HG02759 (cell line): ENCODE measurements around the gene ZMYND11.
"Not testable (repeated sequence)": the region's sequence is repeated elsewhere in the genome, so short reads cannot be mapped to it uniquely, and the experiment has no call there.

Experiments
- ATAC-seq: cut with Tn5 transposase; IDR thresholded peaks from one replicate; pipeline ENCODE4 v1.9.1; 2021; ENCODE audit warnings: mild to moderate bottlenecking, moderate library complexity; ENCODE audit not compliant: unreplicated experiment

The ZMYND11 gene

GRCh38 chr10:132946-133898 lies 2.0 kb upstream of the ZMYND11 start:
- ATAC-seq: no peak

- peak; percentile 52 for ATAC-seq
Measured at GRCh38 chr10:134247-135131, 766 bp upstream of the ZMYND11 start.

GRCh38 chr10:135601-136464 lies 578 bp downstream of the ZMYND11 start:
- peak; percentile 32 for ATAC-seq

GRCh38 chr10:136465-136762 lies 1.2 kb downstream of the ZMYND11 start:
- no peak for ATAC-seq

- ATAC-seq: peak; percentile 16
Measured at GRCh38 chr10:137031-137430, 1.8 kb downstream of the ZMYND11 start.

- ATAC-seq: no peak
Measured at GRCh38 chr10:137606-138005, 2.4 kb downstream of the ZMYND11 start.

- no peak for ATAC-seq
Measured at GRCh38 chr10:142371-142770, 7.1 kb downstream of the ZMYND11 start.

GRCh38 chr10:152915-153314 lies 17.7 kb downstream of the ZMYND11 start:
- no peak for ATAC-seq

- no peak for ATAC-seq
Measured at GRCh38 chr10:154348-154747, 19.1 kb downstream of the ZMYND11 start.

GRCh38 chr10:167383-167782 lies 32.1 kb downstream of the ZMYND11 start:
- no peak for ATAC-seq

- no peak for ATAC-seq
Measured at GRCh38 chr10:173741-174140, 38.5 kb downstream of the ZMYND11 start.

GRCh38 chr10:176677-177076 lies 41.4 kb downstream of the ZMYND11 start:
- no peak for ATAC-seq

- ATAC-seq: no peak
Measured at GRCh38 chr10:178208-178607, 43.0 kb downstream of the ZMYND11 start.

- no peak for ATAC-seq
Measured at GRCh38 chr10:178723-179122, 43.5 kb downstream of the ZMYND11 start.

- no peak for ATAC-seq
Measured at GRCh38 chr10:182441-183201, 47.4 kb downstream of the ZMYND11 start.

- ATAC-seq: no peak
Measured at GRCh38 chr10:184174-184573, 48.9 kb downstream of the ZMYND11 start.

- no peak for ATAC-seq
Measured at GRCh38 chr10:184911-185310, 49.7 kb downstream of the ZMYND11 start.

- not testable (repeated sequence) for ATAC-seq
Measured at GRCh38 chr10:185571-185970, 50.3 kb downstream of the ZMYND11 start.

- ATAC-seq: no peak
Measured at GRCh38 chr10:186911-187310, 51.7 kb downstream of the ZMYND11 start.

GRCh38 chr10:188546-188945 lies 53.3 kb downstream of the ZMYND11 start:
- ATAC-seq: no peak
